ENCODE data around the gene CLEC3B. TPM values are rescaled to one million over a fixed set of nuclear protein-coding genes. Genes with fewer than 3 reads are reported as not detected.

The CLEC3B gene
- total RNA-seq, 4 donors from 2014 or later: 20.4 to 127 (median 77.6) TPM

- Histone ChIP-seq H3K9me3 (no peaks in the 10 kb centered on the region), H3K4me3 (no peak overlapping the region), H3K36me3 (peaks cover 0 to 54% of the 10 kb centered on the region in 2 donors), H3K27ac (no peak overlapping the region), H3K4me1 (peaks cover 0 to 35% (median 6%) of the 10 kb centered on the region in 3 donors), H3K27me3 (no peaks in the 10 kb centered on the region)
- no peak for TF ChIP-seq POLR2A (IDR thresholded peaks at IDR 0.05)
- TF ChIP-seq POLR2AphosphoS5 (IDR thresholded peaks at IDR 0.05): no peak
- TF ChIP-seq EP300 (IDR thresholded peaks at IDR 0.05): no peak
- no peak for TF ChIP-seq CTCF (IDR thresholded peaks at IDR 0.05)
- WGBS, 2 donors (ENCODE audit: low coverage in 1 of 2): 75 to 100% methylated on average over 1 of the region's 1 CpG
- ATAC-seq: no peak
These were observed 34.8 kb upstream of the CLEC3B start for GRCh38 chr3:44991326-44991725.

GRCh38 chr3:44992555-44993470 lies 33.3 kb upstream of the CLEC3B start:
- peaks cover 0 to 30% (median 6%) of the 10 kb centered on the region in 3 donors for H3K4me1 ChIP-seq
- 56 to 100% methylated on average over 1 to 6 of the region's 7 CpGs for WGBS, 2 donors (ENCODE audit: low coverage in 1 of 2)
- H3K9me3 ChIP-seq: no peaks in the 10 kb centered on the region
- ATAC-seq: no peak
- peaks cover 0 to 65% of the 10 kb centered on the region in 2 donors for H3K36me3 ChIP-seq
- H3K4me3 ChIP-seq: no peak overlapping the region
- no peaks in the 10 kb centered on the region for H3K27me3 ChIP-seq
- peak; percentile 37 to 58 (median 45) for TF ChIP-seq CTCF (IDR thresholded peaks at IDR 0.05)
- no peak for TF ChIP-seq POLR2AphosphoS5 (IDR thresholded peaks at IDR 0.05)
- H3K27ac ChIP-seq: peak overlapping the region in 1 of 4 donors; percentile 43

- ATAC-seq: peak; percentile 6
- Histone ChIP-seq H3K36me3 (peaks cover 0 to 73% of the 10 kb centered on the region in 2 donors), H3K4me1 (peaks cover 0 to 28% (median 6%) of the 10 kb centered on the region in 3 donors), H3K9me3 (no peaks in the 10 kb centered on the region), H3K4me3 (no peak overlapping the region), H3K27me3 (no peaks in the 10 kb centered on the region), H3K27ac (peak overlapping the region in 1 of 4 donors; percentile 43)
- no peak for TF ChIP-seq POLR2A (IDR thresholded peaks at IDR 0.05)
- TF ChIP-seq POLR2AphosphoS5 (IDR thresholded peaks at IDR 0.05): no peak
- TF ChIP-seq EP300 (IDR thresholded peaks at IDR 0.05): no peak
- TF ChIP-seq CTCF (IDR thresholded peaks at IDR 0.05): no peak
These were observed 32.5 kb upstream of the CLEC3B start for GRCh38 chr3:44993471-44994205.

- WGBS, 2 donors (ENCODE audit: low coverage in 1 of 2): 14 to 15% methylated on average over 1 of the region's 8 CpGs
- Histone ChIP-seq H3K4me1 (peaks cover 0 to 28% (median 6%) of the 10 kb centered on the region in 3 donors), H3K27me3 (no peaks in the 10 kb centered on the region), H3K27ac (peak overlapping the region in 3 of 4 donors; percentile 24 to 43 (median 30)), H3K9me3 (no peaks in the 10 kb centered on the region), H3K36me3 (peaks cover 0 to 77% of the 10 kb centered on the region in 2 donors), H3K4me3 (no peak overlapping the region)
- peak; percentile 71 for ATAC-seq
- TF ChIP-seq EP300 (IDR thresholded peaks at IDR 0.05): no peak
- TF ChIP-seq CTCF (IDR thresholded peaks at IDR 0.05): no peak
- TF ChIP-seq POLR2AphosphoS5 (IDR thresholded peaks at IDR 0.05): no peak
- TF ChIP-seq POLR2A (IDR thresholded peaks at IDR 0.05): no peak
These were observed 30.8 kb upstream of the CLEC3B start for GRCh38 chr3:44995142-44995770.
